ENCODE data around the gene LKAAEAR1. TPM values are rescaled to one million over a fixed set of nuclear protein-coding genes. Genes with fewer than 3 reads are reported as not detected.

Gene LKAAEAR1
- total and polyA plus RNA-seq, 2 of the 13 experiments (the other 11 are each of a cell fraction or from before 2014, with no cell fraction given), result not detected

DNA sequence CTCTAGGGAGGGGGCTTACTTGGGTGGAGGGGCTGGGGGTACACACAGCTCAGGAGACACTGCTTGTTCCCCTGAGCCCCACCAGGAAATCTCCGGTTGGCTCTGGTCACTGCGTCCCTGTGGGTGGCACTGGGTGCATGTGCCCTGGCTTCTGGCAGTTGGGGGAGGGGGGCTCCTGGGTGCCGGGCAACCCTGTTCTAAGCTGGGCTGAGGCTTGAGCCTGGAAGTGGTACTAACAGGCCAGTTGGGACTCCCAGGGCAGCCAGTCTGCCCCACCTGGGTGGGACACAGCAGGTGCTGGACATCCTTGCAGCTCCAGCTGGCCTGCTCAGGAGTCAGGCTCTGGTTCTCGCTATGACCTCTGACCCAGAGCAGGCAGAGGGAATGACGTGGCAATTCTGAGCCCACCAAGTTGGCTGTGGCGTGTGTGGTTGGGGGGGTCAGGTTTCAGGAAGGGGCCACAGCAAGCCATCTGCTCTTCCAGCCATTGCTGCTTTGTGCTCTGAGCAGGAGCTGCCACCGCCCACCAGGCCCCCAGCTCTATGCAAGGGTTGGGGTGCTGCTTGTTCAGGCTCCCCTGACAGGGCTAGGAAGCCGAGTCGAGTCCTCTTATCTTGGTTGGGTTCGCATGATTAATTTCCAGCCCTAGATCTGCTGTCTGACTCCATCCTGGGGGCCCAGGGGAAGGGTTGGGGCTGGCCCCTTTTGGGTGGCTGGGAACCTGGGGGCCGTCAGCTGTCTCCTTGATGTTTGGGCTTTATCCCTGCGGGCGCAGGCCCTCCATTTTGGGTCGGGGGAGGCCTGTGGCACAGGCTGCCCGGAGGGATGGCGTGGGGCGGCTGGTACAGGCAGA is 47.6 kb downstream of the LKAAEAR1 start (continued):
- TF ChIP-seq, protein P1, sequence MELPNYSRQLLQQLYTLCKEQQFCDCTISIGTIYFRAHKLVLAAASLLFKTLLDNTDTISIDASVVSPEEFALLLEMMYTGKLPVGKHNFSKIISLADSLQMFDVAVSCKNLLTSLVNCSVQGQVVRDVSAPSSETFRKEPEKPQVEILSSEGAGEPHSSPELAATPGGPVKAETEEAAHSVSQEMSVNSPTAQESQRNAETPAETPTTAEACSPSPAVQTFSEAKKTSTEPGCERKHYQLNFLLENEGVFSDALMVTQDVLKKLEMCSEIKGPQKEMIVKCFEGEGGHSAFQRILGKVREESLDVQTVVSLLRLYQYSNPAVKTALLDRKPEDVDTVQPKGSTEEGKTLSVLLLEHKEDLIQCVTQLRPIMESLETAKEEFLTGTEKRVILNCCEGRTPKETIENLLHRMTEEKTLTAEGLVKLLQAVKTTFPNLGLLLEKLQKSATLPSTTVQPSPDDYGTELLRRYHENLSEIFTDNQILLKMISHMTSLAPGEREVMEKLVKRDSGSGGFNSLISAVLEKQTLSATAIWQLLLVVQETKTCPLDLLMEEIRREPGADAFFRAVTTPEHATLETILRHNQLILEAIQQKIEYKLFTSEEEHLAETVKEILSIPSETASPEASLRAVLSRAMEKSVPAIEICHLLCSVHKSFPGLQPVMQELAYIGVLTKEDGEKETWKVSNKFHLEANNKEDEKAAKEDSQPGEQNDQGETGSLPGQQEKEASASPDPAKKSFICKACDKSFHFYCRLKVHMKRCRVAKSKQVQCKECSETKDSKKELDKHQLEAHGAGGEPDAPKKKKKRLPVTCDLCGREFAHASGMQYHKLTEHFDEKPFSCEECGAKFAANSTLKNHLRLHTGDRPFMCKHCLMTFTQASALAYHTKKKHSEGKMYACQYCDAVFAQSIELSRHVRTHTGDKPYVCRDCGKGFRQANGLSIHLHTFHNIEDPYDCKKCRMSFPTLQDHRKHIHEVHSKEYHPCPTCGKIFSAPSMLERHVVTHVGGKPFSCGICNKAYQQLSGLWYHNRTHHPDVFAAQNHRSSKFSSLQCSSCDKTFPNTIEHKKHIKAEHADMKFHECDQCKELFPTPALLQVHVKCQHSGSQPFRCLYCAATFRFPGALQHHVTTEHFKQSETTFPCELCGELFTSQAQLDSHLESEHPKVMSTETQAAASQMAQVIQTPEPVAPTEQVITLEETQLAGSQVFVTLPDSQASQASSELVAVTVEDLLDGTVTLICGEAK (IDR thresholded peaks at IDR 0.05), result no peak
- TF ChIP-seq, protein P1 (CRISPR knock-in tag; IDR thresholded peaks at IDR 0.05), result no peak
- TF ChIP-seq JUNB (CRISPR knock-in tag; IDR thresholded peaks at IDR 0.05; ENCODE audit: borderline replicate concordance) (no peak), CBX2 (IDR thresholded peaks at IDR 0.05; ENCODE audit: low read depth, low read length) (no peak), CBX2 (CRISPR knock-in tag; IDR thresholded peaks at IDR 0.05; ENCODE audit: low read depth) (no peak), RAD21 (CRISPR knock-in tag; IDR thresholded peaks at IDR 0.05) (peak; percentile 23), MED8 (CRISPR knock-in tag; IDR thresholded peaks at IDR 0.05; ENCODE audit: insufficient replicate concordance) (no peak), ZFP1 (CRISPR knock-in tag; IDR thresholded peaks at IDR 0.05) (peak; percentile 46; the same call in 1 of the 2 replicates)
- TF ChIP-seq, protein P2, sequence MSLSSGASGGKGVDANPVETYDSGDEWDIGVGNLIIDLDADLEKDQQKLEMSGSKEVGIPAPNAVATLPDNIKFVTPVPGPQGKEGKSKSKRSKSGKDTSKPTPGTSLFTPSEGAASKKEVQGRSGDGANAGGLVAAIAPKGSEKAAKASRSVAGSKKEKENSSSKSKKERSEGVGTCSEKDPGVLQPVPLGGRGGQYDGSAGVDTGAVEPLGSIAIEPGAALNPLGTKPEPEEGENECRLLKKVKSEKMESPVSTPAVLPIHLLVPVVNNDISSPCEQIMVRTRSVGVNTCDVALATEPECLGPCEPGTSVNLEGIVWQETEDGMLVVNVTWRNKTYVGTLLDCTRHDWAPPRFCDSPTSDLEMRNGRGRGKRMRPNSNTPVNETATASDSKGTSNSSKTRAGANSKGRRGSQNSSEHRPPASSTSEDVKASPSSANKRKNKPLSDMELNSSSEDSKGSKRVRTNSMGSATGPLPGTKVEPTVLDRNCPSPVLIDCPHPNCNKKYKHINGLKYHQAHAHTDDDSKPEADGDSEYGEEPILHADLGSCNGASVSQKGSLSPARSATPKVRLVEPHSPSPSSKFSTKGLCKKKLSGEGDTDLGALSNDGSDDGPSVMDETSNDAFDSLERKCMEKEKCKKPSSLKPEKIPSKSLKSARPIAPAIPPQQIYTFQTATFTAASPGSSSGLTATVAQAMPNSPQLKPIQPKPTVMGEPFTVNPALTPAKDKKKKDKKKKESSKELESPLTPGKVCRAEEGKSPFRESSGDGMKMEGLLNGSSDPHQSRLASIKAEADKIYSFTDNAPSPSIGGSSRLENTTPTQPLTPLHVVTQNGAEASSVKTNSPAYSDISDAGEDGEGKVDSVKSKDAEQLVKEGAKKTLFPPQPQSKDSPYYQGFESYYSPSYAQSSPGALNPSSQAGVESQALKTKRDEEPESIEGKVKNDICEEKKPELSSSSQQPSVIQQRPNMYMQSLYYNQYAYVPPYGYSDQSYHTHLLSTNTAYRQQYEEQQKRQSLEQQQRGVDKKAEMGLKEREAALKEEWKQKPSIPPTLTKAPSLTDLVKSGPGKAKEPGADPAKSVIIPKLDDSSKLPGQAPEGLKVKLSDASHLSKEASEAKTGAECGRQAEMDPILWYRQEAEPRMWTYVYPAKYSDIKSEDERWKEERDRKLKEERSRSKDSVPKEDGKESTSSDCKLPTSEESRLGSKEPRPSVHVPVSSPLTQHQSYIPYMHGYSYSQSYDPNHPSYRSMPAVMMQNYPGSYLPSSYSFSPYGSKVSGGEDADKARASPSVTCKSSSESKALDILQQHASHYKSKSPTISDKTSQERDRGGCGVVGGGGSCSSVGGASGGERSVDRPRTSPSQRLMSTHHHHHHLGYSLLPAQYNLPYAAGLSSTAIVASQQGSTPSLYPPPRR (CRISPR knock-in tag; IDR thresholded peaks at IDR 0.05; ENCODE audit: borderline replicate concordance), result no peak

Data from HepG2 (cell line).